Mucosa of descending colon (tissue), 3 donors: ENCODE results near the gene ZNF692. TPM values are rescaled to one million over a fixed set of nuclear protein-coding genes. Genes with fewer than 3 reads are reported as not detected.

Source experiments
- ATAC-seq: fragments of 200-7000 bp; cut with Tn5 transposase; one replicate; pipeline ENCODE4 v1.9.1; 2020; ENCODE audit warnings: mild to moderate bottlenecking, moderate library complexity
- DNase-seq, 3 donors: peaks; one replicate each; pipeline ENCODE4 v3.0.0-alpha.2; 2020
- H3K36me3 ChIP-seq: fragments of 200-600 bp; one replicate; pipeline ENCODE4 v1.8.0; 2021; ENCODE audit warnings: low read depth, mild to moderate bottlenecking
- H3K4me1 ChIP-seq: fragments of 200-600 bp; one replicate; pipeline ENCODE4 v1.8.0; 2021; ENCODE audit warnings: low read depth, mild to moderate bottlenecking
- H3K4me3 ChIP-seq: fragments of 200-600 bp; one replicate; pipeline ENCODE4 v1.8.0; 2021; ENCODE audit warnings: mild to moderate bottlenecking
- H3K9me3 ChIP-seq: fragments of 200-600 bp; one replicate; pipeline ENCODE4 v1.8.0; 2021; ENCODE audit warnings: mild to moderate bottlenecking
- intact Hi-C, 2 donors: fragments of 100-400 bp; cut with DNase I in 1 of 2; cut with micrococcal nuclease in 1 of 2; formaldehyde crosslinking; loops; one replicate each; pipeline versions ENCODE4 v1.11.0 to v1.11.1; 2022; cut with DNase I, micrococcal nuclease
- total RNA-seq, 3 donors: library from RNA; stranded (reverse); fragmentation: NEBNext Ultra II Directional in 2 of 3; extraction: Animal tissue kit (Norgen Biotek cat#: 25700) in 2 of 3; gene quantifications; one replicate each; pipeline versions ENCODE4 v1.2.1 to v1.2.4, GENCODE V29; 2021 to 2023
- TF ChIP-seq, protein P1 (sequence below): fragments of 200-600 bp; IDR thresholded peaks from one replicate; pipeline ENCODE4 v1.8.0; 2022; ENCODE audit warnings: antibody characterized with exemption, mild to moderate bottlenecking
- donor health status: DM: no; HTN: no; CAD: no; lungs with moderate emphysema.
- donor health status: DM: no; HTN: no; CAD: no.
- donor health status: DM: no; HTN: yes; CAD: no.

The ZNF692 gene
- total RNA-seq, 3 donors from 2014 or later: 26.7 to 51.7 (median 43.6) TPM

DNA sequence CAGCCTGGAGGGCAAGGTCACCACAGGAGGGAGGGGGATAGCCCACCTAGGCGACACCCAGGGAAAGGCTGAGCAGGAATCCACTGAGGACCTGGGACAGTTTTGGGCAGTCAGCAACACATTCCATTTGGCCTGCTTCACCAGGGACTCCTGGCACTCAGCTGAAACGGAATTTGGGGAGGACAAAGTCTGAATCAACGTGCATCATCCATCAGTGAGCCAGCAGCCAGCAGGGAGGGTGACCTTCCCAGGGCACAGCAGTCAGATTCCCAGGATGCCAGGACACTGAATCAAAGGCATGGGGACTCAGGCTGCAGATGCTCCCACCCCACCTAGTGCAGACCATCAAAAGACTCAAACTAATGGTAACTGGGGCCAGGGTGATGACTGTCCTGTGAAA is 37.8 kb downstream of the ZNF692 start:
- H3K4me1 ChIP-seq: peaks cover 33% of the 10 kb centered on the region
- TF ChIP-seq, protein P1, sequence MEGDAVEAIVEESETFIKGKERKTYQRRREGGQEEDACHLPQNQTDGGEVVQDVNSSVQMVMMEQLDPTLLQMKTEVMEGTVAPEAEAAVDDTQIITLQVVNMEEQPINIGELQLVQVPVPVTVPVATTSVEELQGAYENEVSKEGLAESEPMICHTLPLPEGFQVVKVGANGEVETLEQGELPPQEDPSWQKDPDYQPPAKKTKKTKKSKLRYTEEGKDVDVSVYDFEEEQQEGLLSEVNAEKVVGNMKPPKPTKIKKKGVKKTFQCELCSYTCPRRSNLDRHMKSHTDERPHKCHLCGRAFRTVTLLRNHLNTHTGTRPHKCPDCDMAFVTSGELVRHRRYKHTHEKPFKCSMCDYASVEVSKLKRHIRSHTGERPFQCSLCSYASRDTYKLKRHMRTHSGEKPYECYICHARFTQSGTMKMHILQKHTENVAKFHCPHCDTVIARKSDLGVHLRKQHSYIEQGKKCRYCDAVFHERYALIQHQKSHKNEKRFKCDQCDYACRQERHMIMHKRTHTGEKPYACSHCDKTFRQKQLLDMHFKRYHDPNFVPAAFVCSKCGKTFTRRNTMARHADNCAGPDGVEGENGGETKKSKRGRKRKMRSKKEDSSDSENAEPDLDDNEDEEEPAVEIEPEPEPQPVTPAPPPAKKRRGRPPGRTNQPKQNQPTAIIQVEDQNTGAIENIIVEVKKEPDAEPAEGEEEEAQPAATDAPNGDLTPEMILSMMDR: no peak
- no peak overlapping the region for H3K4me3 ChIP-seq
- intact Hi-C loops: no loop called here
- no peak for DNase-seq
- H3K9me3 ChIP-seq: no peaks in the 10 kb centered on the region
- H3K36me3 ChIP-seq: peaks cover 3% of the 10 kb centered on the region
- ATAC-seq: no peak

DNA sequence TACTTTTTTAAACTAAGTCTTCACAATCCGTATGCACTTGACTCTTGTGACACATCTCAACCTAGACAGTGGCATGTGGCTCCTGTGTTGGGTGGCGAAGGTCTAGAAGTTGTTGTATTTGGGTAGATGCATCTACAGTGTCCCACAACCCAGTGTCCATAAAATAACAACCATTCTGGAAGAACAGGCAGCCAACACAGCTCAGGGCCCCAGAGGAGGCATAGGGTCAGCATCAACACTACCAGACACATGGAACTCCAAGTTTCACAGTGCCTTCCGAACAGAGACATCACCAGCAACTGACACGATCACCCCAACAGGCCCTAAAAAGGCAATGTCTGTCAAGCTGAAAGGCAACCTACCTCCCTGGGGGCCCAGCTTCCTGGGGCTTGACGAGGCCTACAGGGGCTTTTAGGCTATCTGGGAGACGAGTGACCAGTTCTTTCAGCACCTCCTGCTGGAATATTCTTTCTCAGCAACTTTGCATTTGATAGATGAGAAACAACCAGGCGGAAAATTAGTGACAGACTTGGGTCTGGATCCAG is 38.8 kb downstream of the ZNF692 start:
- Histone ChIP-seq H3K36me3 (no peaks in the 10 kb centered on the region), H3K4me3 (no peak overlapping the region), H3K4me1 (peaks cover 33% of the 10 kb centered on the region), H3K9me3 (no peaks in the 10 kb centered on the region)
- TF ChIP-seq, protein P1: no peak
- no peak for ATAC-seq
- intact Hi-C loops: no loop called here
- no peak for DNase-seq

DNA sequence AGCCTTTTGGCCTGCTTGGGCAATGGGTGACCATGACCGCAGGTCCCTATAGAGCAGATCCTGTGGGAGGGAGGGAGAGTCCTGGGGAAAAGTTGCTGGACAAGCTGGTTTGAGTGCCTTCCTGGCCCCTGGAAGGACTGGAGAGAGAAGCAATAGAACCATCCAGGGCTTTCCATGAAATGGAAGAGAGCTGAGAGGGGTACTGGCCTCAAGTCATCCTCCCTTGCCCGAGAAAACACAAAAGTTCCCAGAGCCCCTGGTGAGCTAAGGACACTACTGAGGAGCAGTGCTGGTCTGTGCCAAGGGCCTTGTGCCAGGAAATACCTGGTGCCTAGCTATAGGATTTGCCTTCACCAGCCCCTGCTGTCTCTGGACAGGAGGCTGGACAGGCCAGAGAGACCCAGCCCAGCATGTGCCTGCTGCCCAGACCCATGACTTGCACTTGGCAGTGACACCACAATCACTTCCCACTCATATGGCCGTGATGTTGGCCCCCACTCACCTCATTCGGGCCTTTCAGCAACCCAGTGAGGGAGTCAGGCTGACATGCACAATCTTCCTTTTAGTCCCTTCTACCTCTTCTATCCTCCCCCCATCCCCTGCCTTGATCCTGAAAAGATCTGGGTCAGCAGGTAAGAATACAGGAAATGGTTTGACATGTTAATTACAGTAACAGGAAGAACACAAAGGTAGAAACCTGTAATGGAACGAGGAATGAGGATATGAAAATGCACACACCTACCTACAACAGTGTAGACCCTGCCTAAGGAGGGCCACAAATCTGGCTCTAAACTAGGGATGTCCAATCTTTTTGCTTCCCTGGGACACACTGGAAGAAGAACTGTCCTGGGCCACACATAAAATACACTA is 40.1 kb downstream of the ZNF692 start:
- no peak overlapping the region for H3K4me3 ChIP-seq
- peaks cover 19% of the 10 kb centered on the region for H3K4me1 ChIP-seq
- no peak for DNase-seq
- TF ChIP-seq, protein P1: no peak
- peak; percentile 54 for ATAC-seq
- no peaks in the 10 kb centered on the region for H3K9me3 ChIP-seq
- intact Hi-C loops: no loop called here
- H3K36me3 ChIP-seq: peaks cover 11% of the 10 kb centered on the region

DNA sequence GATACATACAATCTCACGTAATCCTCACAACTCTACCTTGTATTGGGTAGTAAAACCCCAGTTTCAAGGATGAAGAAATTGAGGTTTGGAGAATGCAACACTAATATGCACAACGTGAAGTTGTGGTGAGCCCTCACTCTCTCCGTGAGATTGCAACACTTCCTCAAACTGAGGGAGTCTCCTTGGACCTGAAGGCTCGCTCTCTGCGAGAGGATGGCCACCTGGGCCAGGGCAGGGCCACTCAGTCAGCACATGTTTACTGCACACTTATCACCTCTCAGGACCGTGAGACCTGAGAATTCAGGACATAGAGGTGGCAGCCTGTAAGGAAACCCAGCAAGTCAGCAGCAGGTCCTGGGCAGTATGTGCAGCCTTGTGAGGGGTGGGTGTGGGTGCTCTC is 41.8 kb downstream of the ZNF692 start:
- TF ChIP-seq, protein P1: no peak
- Histone ChIP-seq H3K9me3 (no peaks in the 10 kb centered on the region), H3K4me1 (peaks cover 2% of the 10 kb centered on the region), H3K36me3 (peaks cover 11% of the 10 kb centered on the region), H3K4me3 (no peak overlapping the region)
- peak; percentile 29 for ATAC-seq
- no peak for DNase-seq
- intact Hi-C loops: no loop called here

DNA sequence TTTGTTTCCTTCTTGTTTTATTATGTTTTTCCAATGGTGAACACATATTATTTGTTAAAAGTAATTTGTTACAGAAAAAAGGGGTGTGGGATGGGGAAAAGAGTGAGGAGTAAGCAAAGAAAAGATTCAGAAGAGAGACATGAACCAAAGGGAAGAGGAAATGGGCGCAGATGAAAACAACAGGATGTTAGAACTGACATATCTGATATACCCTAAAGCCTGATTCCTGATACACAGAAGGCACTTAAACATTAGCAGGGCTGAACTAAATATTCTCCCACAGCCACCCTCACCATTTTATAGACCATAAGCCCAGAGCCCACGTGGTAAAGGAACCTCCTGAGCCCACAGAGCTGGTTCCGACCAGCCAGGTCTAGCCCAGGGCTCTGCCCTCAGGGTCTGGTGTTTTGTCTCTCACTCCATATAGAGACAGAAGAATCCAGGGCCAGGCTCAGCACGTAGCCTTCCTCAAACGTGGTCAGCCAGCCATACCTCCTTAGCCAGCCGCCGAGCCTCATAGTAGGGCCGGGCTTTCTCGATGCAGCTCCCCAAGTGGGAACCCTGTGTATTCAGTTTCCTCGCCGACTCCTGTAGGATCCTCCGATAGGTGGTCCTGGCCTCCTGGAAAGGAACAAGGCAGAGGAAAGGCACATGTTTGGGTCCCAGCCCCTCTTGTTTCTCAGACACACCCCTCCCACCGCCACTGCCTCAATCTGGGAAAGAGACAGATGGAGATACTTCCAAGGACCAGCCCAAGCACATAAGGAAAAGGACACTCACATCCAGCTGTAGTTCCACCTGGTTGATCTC is 42.6 kb downstream of the ZNF692 start:
- no peak for DNase-seq
- ATAC-seq: no peak
- Histone ChIP-seq H3K36me3 (peaks cover 11% of the 10 kb centered on the region), H3K9me3 (no peaks in the 10 kb centered on the region), H3K4me1 (no peaks in the 10 kb centered on the region), H3K4me3 (no peak overlapping the region)
- intact Hi-C loops: no loop called here
- TF ChIP-seq, protein P1: no peak
